ENCODE results near the gene COPS2. TPM values are rescaled to one million over a fixed set of nuclear protein-coding genes. Genes with fewer than 3 reads are reported as not detected.

COPS2 gene
- total and polyA plus RNA-seq, 2 of the 13 experiments (the other 11 are each of a cell fraction or from before 2014, with no cell fraction given): 37.8 to 66.3 TPM

DNA sequence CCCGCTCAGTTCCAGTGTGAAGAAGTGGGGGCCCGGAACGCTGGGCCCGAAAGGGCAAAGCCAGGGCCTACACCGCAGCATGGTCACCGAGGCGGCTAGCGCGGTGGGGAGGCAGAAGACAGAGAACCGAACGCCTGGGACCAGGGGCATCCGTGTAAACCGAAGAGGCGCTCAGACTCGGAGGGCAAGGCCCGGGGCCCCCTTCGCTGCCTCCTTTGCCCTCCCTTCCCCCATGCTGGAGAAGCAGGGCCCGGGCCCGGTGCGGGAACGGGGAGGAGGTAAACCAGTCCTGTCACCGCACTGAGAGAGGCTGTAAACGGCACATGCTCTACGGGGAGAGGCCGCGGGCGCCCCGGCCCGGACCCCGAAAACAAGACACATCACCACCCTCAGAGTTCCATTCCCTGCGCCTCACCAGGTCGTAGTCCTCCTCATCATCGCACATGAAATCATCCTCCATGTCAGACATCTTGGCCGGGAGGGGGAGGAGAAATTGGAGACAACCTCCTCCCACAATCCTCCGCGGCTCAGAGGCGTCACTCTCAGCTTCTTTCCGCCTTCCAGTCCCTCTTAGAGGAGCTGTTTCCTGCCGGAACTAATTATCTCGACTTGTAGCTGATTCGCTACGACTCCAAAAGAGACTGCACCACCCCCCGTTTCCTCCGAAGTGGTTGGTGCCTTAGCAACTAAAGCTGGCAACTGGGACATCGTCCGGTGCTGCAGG, at the start of gene COPS2 (continued):
- TF ChIP-seq NFKBIZ (CRISPR knock-in tag; IDR thresholded peaks at IDR 0.05) (peak; percentile 44), KLF11 (CRISPR knock-in tag; IDR thresholded peaks at IDR 0.05) (peak; percentile 66; the same call in 1 of the 2 replicates), YY1 (IDR thresholded peaks at IDR 0.05; ENCODE audit: insufficient read depth, insufficient replicate concordance, low read depth, low read length) (peak; percentile 88), ZSCAN21 (CRISPR knock-in tag; IDR thresholded peaks at IDR 0.05; ENCODE audit: borderline replicate concordance) (peak; percentile 57; the same call in 1 of the 2 replicates), HHEX (CRISPR knock-in tag; IDR thresholded peaks at IDR 0.05) (0 out of 2 replicates have a peak, but pooled peaks have one; percentile 39), RBM39 (IDR thresholded peaks at IDR 0.05; ENCODE audit: low read depth, low read length, poor library complexity, severe bottlenecking) (peak; percentile 68), SOX6 (IDR thresholded peaks at IDR 0.05) (no peak), SOX6 (CRISPR knock-in tag; IDR thresholded peaks at IDR 0.05) (peak; percentile 69), HOXA7 (CRISPR knock-in tag; IDR thresholded peaks at IDR 0.05) (no peak), ZBTB21 (CRISPR knock-in tag; IDR thresholded peaks at IDR 0.05) (no peak; the same call in 1 of the 2 replicates), ZNF678 (CRISPR knock-in tag; IDR thresholded peaks at IDR 0.05) (no peak), ZSCAN30 (CRISPR knock-in tag; IDR thresholded peaks at IDR 0.05) (no peak)
- TF ChIP-seq, protein P1, sequence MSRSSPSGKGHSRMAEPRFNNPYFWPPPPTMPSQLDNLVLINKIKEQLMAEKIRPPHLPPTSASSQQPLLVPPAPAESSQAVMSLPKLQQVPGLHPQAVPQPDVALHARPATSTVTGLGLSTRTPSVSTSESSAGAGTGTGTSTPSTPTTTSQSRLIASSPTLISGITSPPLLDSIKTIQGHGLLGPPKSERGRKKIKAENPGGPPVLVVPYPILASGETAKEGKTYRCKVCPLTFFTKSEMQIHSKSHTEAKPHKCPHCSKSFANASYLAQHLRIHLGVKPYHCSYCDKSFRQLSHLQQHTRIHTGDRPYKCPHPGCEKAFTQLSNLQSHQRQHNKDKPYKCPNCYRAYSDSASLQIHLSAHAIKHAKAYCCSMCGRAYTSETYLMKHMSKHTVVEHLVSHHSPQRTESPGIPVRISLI (CRISPR knock-in tag; IDR thresholded peaks at IDR 0.05; ENCODE audit: borderline replicate concordance): no peak
- TF ChIP-seq, protein P2, sequence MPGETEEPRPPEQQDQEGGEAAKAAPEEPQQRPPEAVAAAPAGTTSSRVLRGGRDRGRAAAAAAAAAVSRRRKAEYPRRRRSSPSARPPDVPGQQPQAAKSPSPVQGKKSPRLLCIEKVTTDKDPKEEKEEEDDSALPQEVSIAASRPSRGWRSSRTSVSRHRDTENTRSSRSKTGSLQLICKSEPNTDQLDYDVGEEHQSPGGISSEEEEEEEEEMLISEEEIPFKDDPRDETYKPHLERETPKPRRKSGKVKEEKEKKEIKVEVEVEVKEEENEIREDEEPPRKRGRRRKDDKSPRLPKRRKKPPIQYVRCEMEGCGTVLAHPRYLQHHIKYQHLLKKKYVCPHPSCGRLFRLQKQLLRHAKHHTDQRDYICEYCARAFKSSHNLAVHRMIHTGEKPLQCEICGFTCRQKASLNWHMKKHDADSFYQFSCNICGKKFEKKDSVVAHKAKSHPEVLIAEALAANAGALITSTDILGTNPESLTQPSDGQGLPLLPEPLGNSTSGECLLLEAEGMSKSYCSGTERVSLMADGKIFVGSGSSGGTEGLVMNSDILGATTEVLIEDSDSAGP (CRISPR knock-in tag; IDR thresholded peaks at IDR 0.05; ENCODE audit: borderline replicate concordance): peak; percentile 60; the same call in 1 of the 2 replicates
- TF ChIP-seq, protein P3, sequence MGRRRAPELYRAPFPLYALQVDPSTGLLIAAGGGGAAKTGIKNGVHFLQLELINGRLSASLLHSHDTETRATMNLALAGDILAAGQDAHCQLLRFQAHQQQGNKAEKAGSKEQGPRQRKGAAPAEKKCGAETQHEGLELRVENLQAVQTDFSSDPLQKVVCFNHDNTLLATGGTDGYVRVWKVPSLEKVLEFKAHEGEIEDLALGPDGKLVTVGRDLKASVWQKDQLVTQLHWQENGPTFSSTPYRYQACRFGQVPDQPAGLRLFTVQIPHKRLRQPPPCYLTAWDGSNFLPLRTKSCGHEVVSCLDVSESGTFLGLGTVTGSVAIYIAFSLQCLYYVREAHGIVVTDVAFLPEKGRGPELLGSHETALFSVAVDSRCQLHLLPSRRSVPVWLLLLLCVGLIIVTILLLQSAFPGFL (CRISPR knock-in tag; IDR thresholded peaks at IDR 0.05): no peak
- TF ChIP-seq, protein P4, sequence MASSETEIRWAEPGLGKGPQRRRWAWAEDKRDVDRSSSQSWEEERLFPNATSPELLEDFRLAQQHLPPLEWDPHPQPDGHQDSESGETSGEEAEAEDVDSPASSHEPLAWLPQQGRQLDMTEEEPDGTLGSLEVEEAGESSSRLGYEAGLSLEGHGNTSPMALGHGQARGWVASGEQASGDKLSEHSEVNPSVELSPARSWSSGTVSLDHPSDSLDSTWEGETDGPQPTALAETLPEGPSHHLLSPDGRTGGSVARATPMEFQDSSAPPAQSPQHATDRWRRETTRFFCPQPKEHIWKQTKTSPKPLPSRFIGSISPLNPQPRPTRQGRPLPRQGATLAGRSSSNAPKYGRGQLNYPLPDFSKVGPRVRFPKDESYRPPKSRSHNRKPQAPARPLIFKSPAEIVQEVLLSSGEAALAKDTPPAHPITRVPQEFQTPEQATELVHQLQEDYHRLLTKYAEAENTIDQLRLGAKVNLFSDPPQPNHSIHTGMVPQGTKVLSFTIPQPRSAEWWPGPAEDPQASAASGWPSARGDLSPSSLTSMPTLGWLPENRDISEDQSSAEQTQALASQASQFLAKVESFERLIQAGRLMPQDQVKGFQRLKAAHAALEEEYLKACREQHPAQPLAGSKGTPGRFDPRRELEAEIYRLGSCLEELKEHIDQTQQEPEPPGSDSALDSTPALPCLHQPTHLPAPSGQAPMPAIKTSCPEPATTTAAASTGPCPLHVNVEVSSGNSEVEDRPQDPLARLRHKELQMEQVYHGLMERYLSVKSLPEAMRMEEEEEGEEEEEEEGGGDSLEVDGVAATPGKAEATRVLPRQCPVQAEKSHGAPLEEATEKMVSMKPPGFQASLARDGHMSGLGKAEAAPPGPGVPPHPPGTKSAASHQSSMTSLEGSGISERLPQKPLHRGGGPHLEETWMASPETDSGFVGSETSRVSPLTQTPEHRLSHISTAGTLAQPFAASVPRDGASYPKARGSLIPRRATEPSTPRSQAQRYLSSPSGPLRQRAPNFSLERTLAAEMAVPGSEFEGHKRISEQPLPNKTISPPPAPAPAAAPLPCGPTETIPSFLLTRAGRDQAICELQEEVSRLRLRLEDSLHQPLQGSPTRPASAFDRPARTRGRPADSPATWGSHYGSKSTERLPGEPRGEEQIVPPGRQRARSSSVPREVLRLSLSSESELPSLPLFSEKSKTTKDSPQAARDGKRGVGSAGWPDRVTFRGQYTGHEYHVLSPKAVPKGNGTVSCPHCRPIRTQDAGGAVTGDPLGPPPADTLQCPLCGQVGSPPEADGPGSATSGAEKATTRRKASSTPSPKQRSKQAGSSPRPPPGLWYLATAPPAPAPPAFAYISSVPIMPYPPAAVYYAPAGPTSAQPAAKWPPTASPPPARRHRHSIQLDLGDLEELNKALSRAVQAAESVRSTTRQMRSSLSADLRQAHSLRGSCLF (CRISPR knock-in tag; IDR thresholded peaks at IDR 0.05; ENCODE audit: borderline replicate concordance): no peak

Data from HepG2 (cell line).